Aorta (tissue), 5 donors: ENCODE data around the gene SEC14L5. TPM values are rescaled to one million over a fixed set of nuclear protein-coding genes. Genes with fewer than 3 reads are reported as not detected.
"Not testable (repeated sequence)": the region's sequence is repeated elsewhere in the genome, so short reads cannot be mapped to it uniquely, and the experiment has no call there.

ENCODE experiments used
- ATAC-seq: fragments of 200-7000 bp; cut with Tn5 transposase; one replicate; pipeline ENCODE4 v1.9.1; 2022; ENCODE audit warnings: moderate library complexity; ENCODE audit not compliant: low FRiP score
- DNase-seq, 2 donors: peaks; one replicate each; pipeline ENCODE4 v3.0.0-alpha.2; 2020
- H3K27ac ChIP-seq, 2 donors: one replicate each; pipeline ENCODE4 v1.5.1; 2013; ENCODE audit warnings: low read length in 2 of 2, mild to moderate bottlenecking in 2 of 2, moderate library complexity in 2 of 2, control low read depth in 1 of 2, inconsistent platforms in 1 of 2, low read depth in 1 of 2
- H3K27me3 ChIP-seq, 2 donors: one replicate each; pipeline ENCODE4 v1.6.1; 2013; ENCODE audit warnings: control low read depth in 1 of 2, low read length in 1 of 2, mild to moderate bottlenecking in 1 of 2, moderate library complexity in 1 of 2; ENCODE audit not compliant: insufficient read depth in 2 of 2, control insufficient read depth in 1 of 2
- H3K36me3 ChIP-seq, 2 donors: one replicate each; pipeline ENCODE4 v1.6.1; 2013; ENCODE audit warnings: control low read depth in 1 of 2, low read length in 1 of 2, mild to moderate bottlenecking in 1 of 2; ENCODE audit not compliant: insufficient read depth in 2 of 2, control insufficient read depth in 1 of 2
- H3K4me1 ChIP-seq, 2 donors: one replicate each; pipeline ENCODE4 v1.6.1; 2013; ENCODE audit warnings: low read length in 2 of 2, control low read depth in 1 of 2, mild to moderate bottlenecking in 1 of 2, moderate library complexity in 1 of 2; ENCODE audit not compliant: insufficient read depth in 2 of 2, control insufficient read depth in 1 of 2
- H3K4me3 ChIP-seq, 2 donors: one replicate each; pipeline ENCODE4 v1.5.1; 2013; ENCODE audit warnings: low read length in 2 of 2, control low read depth in 1 of 2, mild to moderate bottlenecking in 1 of 2
- H3K9me3 ChIP-seq: one replicate; pipeline ENCODE4 v1.6.1; 2013; ENCODE audit warnings: mild to moderate bottlenecking, low read length; ENCODE audit not compliant: control insufficient read depth
- WGBS, 2 donors: extraction: QIAGEN DNeasy Blood & Tissue Kit; methylation state at CpG; one replicate each; pipeline ENCODE4 v1.1.7; 2013; 5-methylcytosine and 5-hydroxymethylcytosine counted together
- intact Hi-C, 2 donors: fragments of 100-400 bp; cut with DNase I; formaldehyde crosslinking; loops; one replicate each; pipeline versions ENCODE4 v1.14.2 to v1.15.0; 2022
- polyA plus RNA-seq, 2 donors: library from polyadenylated mRNA; stranded (reverse); fragments of 200-250 nt; gene quantifications; one replicate each; pipeline ENCODE4 v1.2.3, GENCODE V29; 2013
- total RNA-seq, 2 donors: library from RNA; stranded (reverse); fragmentation: NEBNext Ultra II Directional; extraction: Animal tissue kit (Norgen Biotek cat#: 25700); gene quantifications; one replicate each; pipeline ENCODE4 v1.2.1, GENCODE V29; 2021
- donor health status: healthy with polysubstance abuse.
- donor health status: Bipolar disorder and iron deficiency.
- donor health status: DM: no; HTN: no; CAD: no.
- donor health status: DM: no; HTN: no; CAD: no.
- donor health status: DM: yes; HTN: yes; CAD: no.

The SEC14L5 gene
- total and polyA plus RNA-seq, 4 donors, result 0.26 to 0.90 (median 0.29) TPM; not detected in 1

DNA sequence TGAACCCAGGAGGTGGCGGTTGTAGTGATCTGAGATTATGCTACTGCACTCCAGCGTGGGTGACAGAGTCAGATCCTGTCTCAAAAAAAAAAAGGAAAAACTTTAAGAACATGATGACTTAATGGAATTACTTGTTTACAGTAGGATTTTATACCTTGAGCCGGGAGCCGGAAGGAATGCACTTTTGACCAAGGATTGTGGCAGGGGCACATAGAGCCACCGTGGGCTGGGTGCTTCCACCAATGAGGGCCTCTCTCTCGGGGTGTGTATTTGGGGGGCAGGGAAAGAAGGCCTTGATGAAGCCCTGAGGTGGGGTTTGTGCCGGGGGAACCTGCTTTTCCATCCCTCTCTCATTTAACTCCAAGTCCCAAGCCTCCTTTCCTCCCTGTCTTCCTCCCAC, 82.3 kb downstream of the SEC14L5 start:
- Histone ChIP-seq H3K4me3 (no peak overlapping the region), H3K27ac (no peak overlapping the region), H3K36me3 (no peaks in the 10 kb centered on the region), H3K27me3 (no peaks in the 10 kb centered on the region), H3K4me1 (no peaks in the 10 kb centered on the region), H3K9me3 (no peaks in the 10 kb centered on the region)
- intact Hi-C loops, result no loop called here
- ATAC-seq (no peak), DNase-seq (peak in 1 of 2 donors; percentile 14)
- WGBS, 2 donors, result 69 to 70% methylated on average over 7 of the region's 7 CpGs

DNA sequence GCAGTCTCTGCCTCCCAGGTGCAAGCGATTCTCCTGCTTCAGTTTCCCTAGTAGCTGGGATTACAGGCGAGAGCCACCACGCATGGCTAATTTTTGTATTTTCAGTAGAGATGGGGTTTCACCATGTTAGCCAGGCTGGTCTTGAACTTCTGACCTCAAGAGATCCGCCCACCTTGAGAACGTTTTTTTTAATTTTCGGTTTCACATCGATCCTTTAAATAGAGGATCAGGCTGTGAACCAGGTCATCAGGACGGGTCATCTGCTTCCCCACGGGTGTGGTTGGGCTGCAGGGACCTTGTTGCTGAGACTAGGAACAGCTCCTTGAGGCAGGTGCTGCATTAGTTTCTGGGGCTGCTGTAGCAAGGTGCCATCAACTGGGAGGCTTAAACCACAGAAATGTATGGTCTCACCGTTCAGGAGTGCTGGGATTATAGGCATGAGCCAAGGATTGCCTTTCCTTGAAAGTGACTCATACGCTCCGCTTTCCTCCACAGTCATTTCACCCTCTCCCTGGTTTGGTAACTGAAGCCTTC, 83.5 kb downstream of the SEC14L5 start:
- ATAC-seq (no peak), DNase-seq (peak in 1 of 2 donors; percentile 45)
- intact Hi-C loops, result no loop called here
- Histone ChIP-seq H3K36me3 (no peaks in the 10 kb centered on the region), H3K9me3 (no peaks in the 10 kb centered on the region), H3K4me3 (no peak overlapping the region), H3K4me1 (no peaks in the 10 kb centered on the region), H3K27ac (no peak overlapping the region), H3K27me3 (no peaks in the 10 kb centered on the region)
- WGBS, 2 donors, result 72 to 76% methylated on average over 12 of the region's 12 CpGs

DNA sequence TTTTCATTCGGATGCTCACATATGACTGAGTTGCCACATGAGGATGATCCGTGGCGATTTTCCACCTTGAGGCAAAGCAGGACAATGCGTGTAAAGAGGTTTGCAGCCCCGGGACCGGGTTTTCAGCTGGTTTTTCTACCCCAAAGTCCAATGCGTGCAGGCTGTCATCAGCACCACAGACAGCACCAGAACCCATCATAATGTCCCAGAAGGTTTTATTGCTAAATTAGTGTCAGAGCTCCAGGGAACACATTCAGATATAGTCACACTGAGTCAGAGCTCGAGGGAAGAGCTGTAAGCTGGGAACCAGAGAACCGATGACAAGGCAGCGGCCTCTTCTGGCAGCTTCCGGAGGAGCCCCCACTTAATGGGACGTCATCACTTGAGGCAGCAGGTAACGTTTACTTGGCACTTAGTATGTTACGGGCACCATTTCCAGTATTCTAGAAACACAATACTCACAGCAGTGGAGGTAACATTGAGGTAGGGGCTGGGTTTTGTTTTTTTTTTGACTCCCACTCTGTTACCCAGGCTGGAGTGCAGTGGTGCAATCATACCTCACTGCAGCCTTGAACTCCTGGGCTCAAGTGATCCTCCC, 84.5 kb downstream of the SEC14L5 start:
- no peak for ATAC-seq
- Histone ChIP-seq H3K4me1 (no peaks in the 10 kb centered on the region), H3K4me3 (no peak overlapping the region), H3K27ac (no peak overlapping the region), H3K9me3 (no peaks in the 10 kb centered on the region), H3K36me3 (no peaks in the 10 kb centered on the region), H3K27me3 (no peaks in the 10 kb centered on the region)
- intact Hi-C loops, result no loop called here
- peak in 1 of 2 donors; percentile 30 for DNase-seq
- WGBS, 2 donors, result 66 to 69% methylated on average over 14 of the region's 14 CpGs

DNA sequence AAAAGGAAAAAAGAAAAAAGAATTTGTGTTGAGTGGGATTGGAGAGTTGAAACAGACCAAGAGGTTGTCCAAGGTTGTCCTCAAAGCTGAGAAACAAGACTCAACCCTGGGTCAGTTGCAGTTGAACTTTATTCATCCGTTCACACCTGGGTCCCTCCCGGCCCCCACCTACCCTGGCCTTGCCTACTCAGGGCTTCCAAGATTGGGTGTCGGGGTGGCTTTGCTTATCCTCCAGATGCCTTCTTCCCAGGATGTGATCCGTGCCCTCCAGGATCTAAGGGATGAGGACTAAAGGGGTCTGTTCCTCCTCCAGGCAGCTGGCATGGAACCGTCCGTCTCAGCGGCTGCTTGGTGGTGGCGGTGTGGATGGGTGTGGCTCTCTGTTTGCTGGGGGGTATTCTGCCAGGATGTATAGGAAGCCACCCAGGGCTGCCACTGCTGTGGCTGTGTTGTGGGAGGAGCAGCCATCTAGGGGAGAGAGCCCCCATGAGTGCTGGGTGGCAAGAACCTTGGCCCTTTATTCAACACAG, 85.9 kb downstream of the SEC14L5 start:
- H3K27ac ChIP-seq, result no peak overlapping the region
- no peak for ATAC-seq
- H3K36me3 ChIP-seq, result no peaks in the 10 kb centered on the region
- DNase-seq, result peak in 1 of 2 donors; percentile 57
- H3K9me3 ChIP-seq, result no peaks in the 10 kb centered on the region
- intact Hi-C loops, result no loop called here
- H3K4me1 ChIP-seq, result no peaks in the 10 kb centered on the region
- H3K27me3 ChIP-seq, result no peaks in the 10 kb centered on the region
- H3K4me3 ChIP-seq, result no peak overlapping the region
- WGBS, 2 donors, result 89 to 93% methylated on average over 8 of the region's 8 CpGs

DNA sequence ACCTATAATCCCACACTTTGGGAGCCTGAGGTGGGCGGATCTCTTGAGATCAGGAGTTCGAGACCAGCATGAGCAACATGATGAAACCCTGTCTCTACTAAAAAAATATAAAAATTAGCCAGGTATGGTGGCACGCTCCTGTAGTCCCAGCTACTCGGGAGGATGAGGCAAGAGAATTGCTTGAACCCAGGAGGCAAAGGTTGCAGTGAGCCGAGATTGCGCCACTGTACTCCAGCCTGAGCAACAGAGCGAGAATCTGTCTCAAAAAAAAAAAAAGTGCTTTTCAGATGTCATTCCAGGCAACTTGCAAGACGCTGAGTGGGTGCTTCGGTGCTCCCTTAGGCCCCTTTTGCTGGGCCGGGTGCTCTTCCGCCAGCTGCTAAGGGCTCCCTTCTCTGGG, 86.5 kb downstream of the SEC14L5 start:
- H3K27ac ChIP-seq, H3K36me3 ChIP-seq, DNase-seq, H3K27me3 ChIP-seq, intact Hi-C loops, H3K4me1 ChIP-seq, H3K9me3 ChIP-seq, ATAC-seq, H3K4me3 ChIP-seq: not testable (repeated sequence)
- 92 to 93% methylated on average over 11 of the region's 11 CpGs for WGBS, 2 donors

DNA sequence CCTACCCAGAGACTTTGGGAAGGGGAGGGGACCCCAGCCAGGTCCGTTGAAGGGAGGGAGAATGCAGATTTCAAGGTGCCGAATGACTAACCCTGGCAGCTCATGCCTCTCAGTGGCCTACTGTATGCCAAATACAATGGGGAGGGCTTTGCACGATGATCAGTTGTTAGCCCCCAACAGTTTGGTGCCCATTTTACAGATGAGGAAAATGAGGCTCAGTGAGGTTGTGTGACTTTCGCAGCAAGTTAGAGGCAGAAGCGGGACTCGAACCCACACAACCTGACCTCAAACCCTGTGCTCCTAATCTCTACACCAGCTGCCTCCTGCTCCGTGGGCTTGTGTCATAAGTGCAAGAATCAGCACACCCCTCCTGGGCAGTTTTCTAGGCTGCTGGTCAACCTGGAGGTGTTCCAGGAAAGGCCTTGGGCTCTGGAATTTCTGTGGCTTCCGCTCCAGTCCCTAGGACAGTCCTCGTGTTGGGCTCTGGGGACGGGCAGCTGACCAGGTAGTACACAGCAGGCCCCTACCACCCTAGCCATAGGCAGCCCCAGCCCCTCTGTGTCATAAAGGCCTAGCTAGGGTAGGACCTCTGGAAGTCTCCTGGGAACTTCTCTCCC, 87.5 kb downstream of the SEC14L5 start:
- ATAC-seq, result no peak
- Histone ChIP-seq H3K27me3 (no peaks in the 10 kb centered on the region), H3K36me3 (no peaks in the 10 kb centered on the region), H3K27ac (no peak overlapping the region), H3K4me1 (no peaks in the 10 kb centered on the region), H3K9me3 (no peaks in the 10 kb centered on the region), H3K4me3 (no peak overlapping the region)
- intact Hi-C loops, result no loop called here
- DNase-seq, result peak in 1 of 2 donors; percentile 50
- WGBS, 2 donors, result 86 to 88% methylated on average over 10 of the region's 10 CpGs

DNA sequence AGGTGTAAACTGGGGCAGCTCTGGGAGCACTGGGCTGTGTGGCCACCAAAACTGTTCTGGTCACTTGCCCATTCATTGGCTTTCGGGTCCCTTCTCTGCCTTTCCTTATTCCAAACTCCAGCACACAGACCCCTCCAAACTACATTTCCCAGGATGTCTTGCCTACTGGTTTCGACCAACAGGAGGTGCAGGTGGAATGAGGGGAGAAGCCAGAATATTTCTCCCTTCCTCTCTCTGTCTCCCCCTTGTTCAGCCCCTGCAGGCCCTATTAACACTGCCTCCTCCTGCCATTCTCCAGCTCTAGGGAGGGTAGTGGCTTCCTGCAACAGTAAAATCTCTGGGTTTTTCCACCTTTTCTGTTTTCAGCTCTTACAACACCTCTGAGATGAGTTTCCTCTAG, 88.8 kb downstream of the SEC14L5 start:
- Histone ChIP-seq H3K9me3 (no peaks in the 10 kb centered on the region), H3K27ac (no peak overlapping the region), H3K27me3 (no peaks in the 10 kb centered on the region), H3K36me3 (no peaks in the 10 kb centered on the region), H3K4me1 (no peaks in the 10 kb centered on the region), H3K4me3 (no peak overlapping the region)
- ATAC-seq (no peak), DNase-seq (peak in 1 of 2 donors; percentile 6)
- intact Hi-C loops, result no loop called here
- 72 to 74% methylated on average over 2 of the region's 2 CpGs for WGBS, 2 donors

DNA sequence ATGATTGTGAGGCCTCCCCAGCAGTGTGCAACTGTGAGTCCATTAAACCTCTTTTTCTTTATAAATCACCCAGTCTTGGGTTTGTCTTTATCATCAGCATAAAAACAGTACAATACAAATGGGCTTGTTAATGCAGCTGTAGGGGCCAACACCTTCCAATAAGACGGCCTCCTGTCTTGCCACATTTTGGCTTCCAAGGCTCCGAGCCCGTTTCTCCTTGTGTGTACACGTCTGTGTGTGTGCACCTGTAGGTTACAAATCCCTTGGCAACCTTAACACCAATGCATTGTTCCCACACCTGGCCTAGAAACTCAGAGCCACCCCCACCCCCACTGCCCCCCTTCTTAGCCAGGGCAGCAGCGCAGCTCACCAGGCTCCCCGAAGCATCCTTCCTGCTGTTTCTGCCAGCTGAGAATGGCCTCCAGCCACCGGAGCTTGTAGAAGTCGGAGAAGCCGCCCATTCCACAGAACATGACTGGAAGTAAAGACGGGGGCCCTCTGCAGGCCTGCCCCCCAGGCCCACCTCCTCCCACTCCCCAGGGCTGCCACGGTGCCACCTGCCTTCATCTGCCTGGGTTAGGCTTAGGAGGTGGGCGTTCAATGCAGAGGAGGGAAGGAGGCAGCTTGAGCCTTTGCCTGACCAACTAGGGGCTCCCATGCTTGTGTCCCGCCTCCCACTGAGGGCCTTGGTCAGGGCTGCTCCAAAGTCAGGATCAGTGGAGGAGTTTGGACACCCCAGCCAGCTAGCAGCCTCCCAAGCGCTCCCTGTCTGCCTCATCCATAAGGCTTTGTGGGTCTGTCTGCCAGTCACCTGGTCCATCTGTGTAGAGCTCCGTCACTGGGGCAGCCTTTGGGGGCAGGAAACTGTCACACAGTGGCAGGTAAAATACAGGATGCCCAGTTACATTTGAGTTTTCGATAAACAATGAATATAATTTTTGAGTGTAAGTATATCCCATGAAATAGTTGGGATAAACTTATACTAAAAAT, 97.0 kb downstream of the SEC14L5 start:
- H3K27ac ChIP-seq, result no peak overlapping the region
- no peaks in the 10 kb centered on the region for H3K27me3 ChIP-seq
- ATAC-seq (no peak), DNase-seq (peak in 1 of 2 donors; percentile 53)
- H3K4me3 ChIP-seq, result no peak overlapping the region
- H3K4me1 ChIP-seq, result no peaks in the 10 kb centered on the region
- H3K36me3 ChIP-seq, result no peaks in the 10 kb centered on the region
- intact Hi-C loops, result no loop called here
- WGBS, 2 donors, result 86 to 88% methylated on average over 16 of the region's 16 CpGs
- H3K9me3 ChIP-seq, result no peaks in the 10 kb centered on the region
